GM21737 (cell line): ENCODE data around the gene SLC39A11.

Experiments
- ATAC-seq: cut with Tn5 transposase; IDR thresholded peaks from one replicate; pipeline ENCODE4 v1.9.1; 2021; ENCODE audit warnings: mild to moderate bottlenecking, moderate library complexity; ENCODE audit not compliant: unreplicated experiment

Gene SLC39A11

GRCh38 chr17:72609501-72609900 lies 483.0 kb downstream of the SLC39A11 start:
- ATAC-seq, result no peak

- no peak for ATAC-seq
Observed at GRCh38 chr17:72608436-72608835, 484.1 kb downstream of the SLC39A11 start.

- no peak for ATAC-seq
Observed at GRCh38 chr17:72606656-72607055, 485.8 kb downstream of the SLC39A11 start.

- ATAC-seq, result no peak
Observed at GRCh38 chr17:72605543-72605942, 486.9 kb downstream of the SLC39A11 start.

GRCh38 chr17:72604518-72604917 lies 488.0 kb downstream of the SLC39A11 start:
- ATAC-seq, result no peak

GRCh38 chr17:72603420-72604242 lies 488.9 kb downstream of the SLC39A11 start:
- ATAC-seq, result no peak

GRCh38 chr17:72602517-72603419 lies 489.7 kb downstream of the SLC39A11 start:
- ATAC-seq, result no peak

GRCh38 chr17:72600934-72601333 lies 491.6 kb downstream of the SLC39A11 start:
- no peak for ATAC-seq

GRCh38 chr17:72599891-72600290 lies 492.6 kb downstream of the SLC39A11 start:
- ATAC-seq, result no peak

GRCh38 chr17:72598695-72599094 lies 493.8 kb downstream of the SLC39A11 start:
- ATAC-seq, result no peak

GRCh38 chr17:72597354-72598087 lies 495.0 kb downstream of the SLC39A11 start:
- no peak for ATAC-seq
